NB4 (cell line): ENCODE measurements around the gene RGS6.

Source experiments
- POLR2A ChIP-seq: IDR thresholded peaks from 2 replicates; pipeline ENCODE4 v1.6.1; 2011; ENCODE audit warnings: mild to moderate bottlenecking; ENCODE audit not compliant: insufficient read length; ENCODE audit errors: extremely low read depth
- TF ChIP-seq, protein P1 (sequence below): IDR thresholded peaks from one replicate; pipeline ENCODE4 v1.5.1; 2012; ENCODE audit warnings: low read depth, low read length
- TF ChIP-seq, protein P2 (sequence below): IDR thresholded peaks from 2 replicates; pipeline ENCODE4 v1.6.1; 2011; ENCODE audit warnings: low read depth, low read length

DNA sequence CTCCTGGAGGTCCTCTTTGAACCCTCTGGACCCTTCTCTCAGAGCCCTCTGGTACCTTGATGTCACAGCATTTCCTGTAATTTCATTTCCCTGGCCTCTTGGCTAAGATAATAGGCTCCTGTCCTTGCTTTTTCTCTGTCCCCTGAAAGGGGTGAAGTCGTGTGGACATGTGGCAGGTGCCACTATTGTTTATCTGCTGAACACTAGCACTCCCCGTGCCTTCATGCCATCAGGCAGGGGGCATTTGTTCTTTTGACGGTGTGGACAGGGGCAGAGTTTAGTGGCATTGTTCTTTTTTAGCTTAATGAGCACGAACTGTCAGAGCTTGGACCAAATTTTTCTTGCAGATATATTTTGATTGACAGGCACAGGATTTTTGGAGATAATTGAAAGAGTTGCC, 166.0 kb downstream of the RGS6 start:
- TF ChIP-seq, protein P1, sequence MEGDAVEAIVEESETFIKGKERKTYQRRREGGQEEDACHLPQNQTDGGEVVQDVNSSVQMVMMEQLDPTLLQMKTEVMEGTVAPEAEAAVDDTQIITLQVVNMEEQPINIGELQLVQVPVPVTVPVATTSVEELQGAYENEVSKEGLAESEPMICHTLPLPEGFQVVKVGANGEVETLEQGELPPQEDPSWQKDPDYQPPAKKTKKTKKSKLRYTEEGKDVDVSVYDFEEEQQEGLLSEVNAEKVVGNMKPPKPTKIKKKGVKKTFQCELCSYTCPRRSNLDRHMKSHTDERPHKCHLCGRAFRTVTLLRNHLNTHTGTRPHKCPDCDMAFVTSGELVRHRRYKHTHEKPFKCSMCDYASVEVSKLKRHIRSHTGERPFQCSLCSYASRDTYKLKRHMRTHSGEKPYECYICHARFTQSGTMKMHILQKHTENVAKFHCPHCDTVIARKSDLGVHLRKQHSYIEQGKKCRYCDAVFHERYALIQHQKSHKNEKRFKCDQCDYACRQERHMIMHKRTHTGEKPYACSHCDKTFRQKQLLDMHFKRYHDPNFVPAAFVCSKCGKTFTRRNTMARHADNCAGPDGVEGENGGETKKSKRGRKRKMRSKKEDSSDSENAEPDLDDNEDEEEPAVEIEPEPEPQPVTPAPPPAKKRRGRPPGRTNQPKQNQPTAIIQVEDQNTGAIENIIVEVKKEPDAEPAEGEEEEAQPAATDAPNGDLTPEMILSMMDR = no peak
- TF ChIP-seq POLR2A = no peak
- TF ChIP-seq, protein P2, sequence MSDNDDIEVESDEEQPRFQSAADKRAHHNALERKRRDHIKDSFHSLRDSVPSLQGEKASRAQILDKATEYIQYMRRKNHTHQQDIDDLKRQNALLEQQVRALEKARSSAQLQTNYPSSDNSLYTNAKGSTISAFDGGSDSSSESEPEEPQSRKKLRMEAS = no peak
